DND-41 (cell line): ENCODE measurements around the gene PPFIBP2.

ENCODE experiments used
- ATAC-seq: fragments of 200-7000 bp; cut with Tn5 transposase; 3 replicates; pipeline ENCODE4 v1.9.1; 2021; ENCODE audit warnings: low read depth; ENCODE audit not compliant: insufficient read depth
- DNase-seq: peaks from one replicate; pipeline ENCODE4 v3.0.0-alpha.2; 2020
- H2AFZ ChIP-seq: 2 replicates; pipeline ENCODE4 v1.6.0; 2012; ENCODE audit warnings: low read depth, low read length
- H3K27ac ChIP-seq: 2 replicates; pipeline ENCODE4 v1.5.1; 2012; ENCODE audit warnings: low read length, inconsistent platforms
- H3K27me3 ChIP-seq: fragments of 200-600 bp; sonication (generic); 2 replicates; pipeline ENCODE4 v1.6.0; 2012; ENCODE audit warnings: low read length, mild to moderate bottlenecking, inconsistent platforms; ENCODE audit not compliant: insufficient read depth, poor library complexity
- H3K36me3 ChIP-seq: 2 replicates; pipeline ENCODE4 v1.5.1; 2012; ENCODE audit warnings: low read length, inconsistent platforms; ENCODE audit not compliant: insufficient read depth
- H3K4me1 ChIP-seq: 2 replicates; pipeline ENCODE4 v1.5.1; 2012; ENCODE audit warnings: mild to moderate bottlenecking, low read length; ENCODE audit not compliant: insufficient read depth
- H3K4me2 ChIP-seq: 2 replicates; pipeline ENCODE4 v1.6.0; 2012; ENCODE audit warnings: mild to moderate bottlenecking, moderate library complexity, low read length, inconsistent platforms; ENCODE audit not compliant: insufficient read depth
- H3K4me3 ChIP-seq, 2 experiments: fragments of 200-600 bp in 1 of 2; shearing (Covaris generic) in 1 of 2; 2 replicates each; pipeline ENCODE4 v1.5.1; 2012 to 2016; ENCODE audit warnings: inconsistent platforms in 2 of 2, low read length in 2 of 2, mild to moderate bottlenecking in 2 of 2, low read depth in 1 of 2, moderate library complexity in 1 of 2
- H3K79me2 ChIP-seq: 2 replicates; pipeline ENCODE4 v1.6.0; 2012; ENCODE audit warnings: low read length, inconsistent platforms; ENCODE audit not compliant: insufficient read depth
- H3K9ac ChIP-seq: 2 replicates; pipeline ENCODE4 v1.6.0; 2012; ENCODE audit warnings: low read depth, mild to moderate bottlenecking, inconsistent platforms, low read length, moderate library complexity
- H3K9me3 ChIP-seq: 2 replicates; pipeline ENCODE4 v1.5.1; 2012; ENCODE audit warnings: low read length, moderate library complexity, mild to moderate bottlenecking, inconsistent platforms; ENCODE audit not compliant: insufficient read depth, severe bottlenecking
- H4K20me1 ChIP-seq: 2 replicates; pipeline ENCODE4 v1.6.0; 2012; ENCODE audit warnings: low read length; ENCODE audit not compliant: insufficient read depth
- CTCF ChIP-seq: IDR thresholded peaks from 2 replicates; pipeline ENCODE4 v1.5.1; 2012; ENCODE audit warnings: borderline replicate concordance, low read length, moderate library complexity, mild to moderate bottlenecking; ENCODE audit not compliant: poor library complexity, severe bottlenecking; ENCODE audit errors: extremely low read depth
- EZH2 ChIP-seq: IDR thresholded peaks from 3 replicates; pipeline ENCODE4 v1.6.1; 2012; ENCODE audit warnings: borderline replicate concordance, low read depth, mild to moderate bottlenecking, moderate library complexity, low read length, inconsistent platforms; ENCODE audit not compliant: severe bottlenecking

PPFIBP2 gene

GRCh38 chr11:7606496-7606895, 92.7 kb downstream of the PPFIBP2 start:
- H3K36me3 ChIP-seq: no peaks in the 10 kb centered on the region
- no peaks in the 10 kb centered on the region for H3K4me1 ChIP-seq
- no peaks in the 10 kb centered on the region for H4K20me1 ChIP-seq
- H3K9me3 ChIP-seq: no peaks in the 10 kb centered on the region
- no peak for ATAC-seq
- TF ChIP-seq EZH2 (no peak), CTCF (no peak)
- H3K27ac ChIP-seq: no peak overlapping the region
- H2AFZ ChIP-seq: no peak overlapping the region
- H3K4me2 ChIP-seq: no peak overlapping the region
- peaks cover 6% of the 10 kb centered on the region for H3K27me3 ChIP-seq
- H3K9ac ChIP-seq: no peak overlapping the region
- H3K79me2 ChIP-seq: no peaks in the 10 kb centered on the region
- DNase-seq: no peak
- H3K4me3 ChIP-seq: no peak overlapping the region

- DNase-seq: no peak
- no peaks in the 10 kb centered on the region for H3K79me2 ChIP-seq
- no peak overlapping the region for H3K4me2 ChIP-seq
- H4K20me1 ChIP-seq: no peaks in the 10 kb centered on the region
- H3K4me1 ChIP-seq: no peaks in the 10 kb centered on the region
- H3K9ac ChIP-seq: no peak overlapping the region
- TF ChIP-seq CTCF (no peak), EZH2 (no peak)
- H3K27me3 ChIP-seq: peaks cover 6% of the 10 kb centered on the region
- no peak overlapping the region for H3K4me3 ChIP-seq
- H2AFZ ChIP-seq: no peak overlapping the region
- ATAC-seq: no peak
- H3K9me3 ChIP-seq: no peaks in the 10 kb centered on the region
- no peaks in the 10 kb centered on the region for H3K36me3 ChIP-seq
- H3K27ac ChIP-seq: no peak overlapping the region
Measured at GRCh38 chr11:7609015-7609414, 95.2 kb downstream of the PPFIBP2 start.

GRCh38 chr11:7609521-7609920, 95.7 kb downstream of the PPFIBP2 start:
- no peaks in the 10 kb centered on the region for H4K20me1 ChIP-seq
- H2AFZ ChIP-seq: no peak overlapping the region
- no peak overlapping the region for H3K4me3 ChIP-seq
- H3K4me1 ChIP-seq: no peaks in the 10 kb centered on the region
- no peaks in the 10 kb centered on the region for H3K36me3 ChIP-seq
- DNase-seq: no peak
- TF ChIP-seq CTCF (no peak), EZH2 (no peak)
- no peak overlapping the region for H3K27ac ChIP-seq
- H3K27me3 ChIP-seq: peaks cover 6% of the 10 kb centered on the region
- no peaks in the 10 kb centered on the region for H3K9me3 ChIP-seq
- no peaks in the 10 kb centered on the region for H3K79me2 ChIP-seq
- no peak for ATAC-seq
- H3K9ac ChIP-seq: no peak overlapping the region
- no peak overlapping the region for H3K4me2 ChIP-seq

- DNase-seq (no peak), ATAC-seq (no peak)
- TF ChIP-seq EZH2 (no peak), CTCF (no peak)
Measured at GRCh38 chr11:7610393-7610792, 96.6 kb downstream of the PPFIBP2 start.

More at GRCh38 chr11:7610393-7610792, 96.6 kb downstream of the PPFIBP2 start:
- Histone ChIP-seq H3K4me1 (no peaks in the 10 kb centered on the region), H3K36me3 (no peaks in the 10 kb centered on the region), H3K27ac (no peak overlapping the region), H3K9me3 (no peaks in the 10 kb centered on the region), H2AFZ (no peak overlapping the region), H3K9ac (no peak overlapping the region), H3K4me2 (no peak overlapping the region), H3K27me3 (peaks cover 6% of the 10 kb centered on the region), H3K4me3 (no peak overlapping the region), H4K20me1 (no peaks in the 10 kb centered on the region), H3K79me2 (no peaks in the 10 kb centered on the region)
